HG03135 (cell line): ENCODE results near the gene PRTN3.

Experiments
- ATAC-seq: cut with Tn5 transposase; IDR thresholded peaks from one replicate; pipeline ENCODE4 v1.9.1; 2021; ENCODE audit warnings: mild to moderate bottlenecking, moderate library complexity; ENCODE audit not compliant: unreplicated experiment

The PRTN3 gene

GRCh38 chr19:896434-896833, 55.6 kb downstream of the PRTN3 start:
- ATAC-seq, result no peak

- no peak for ATAC-seq
Observed at GRCh38 chr19:896999-897398, 56.2 kb downstream of the PRTN3 start.

GRCh38 chr19:897442-898039, 56.7 kb downstream of the PRTN3 start:
- ATAC-seq, result no peak
